Trophoblast cell (in vitro differentiated cells and primary cell): Measurements from ENCODE around the gene IRF2BP1.

Source experiments
- DNase-seq, 2 donors: peaks; one replicate each; pipeline ENCODE4 v3.0.0-alpha.2; 2016
- H2AFZ ChIP-seq: 2 replicates; pipeline ENCODE4 v1.6.1; 2013; ENCODE audit warnings: low read length, moderate library complexity, mild to moderate bottlenecking; ENCODE audit not compliant: insufficient read depth, poor library complexity
- H2AK5ac ChIP-seq: 2 replicates; pipeline ENCODE4 v1.6.1; 2013; ENCODE audit warnings: mild to moderate bottlenecking, low read length
- H2BK120ac ChIP-seq: 2 replicates; pipeline ENCODE4 v1.6.1; 2013; ENCODE audit warnings: low read length, mild to moderate bottlenecking, moderate library complexity; ENCODE audit not compliant: insufficient read depth, poor library complexity
- H2BK12ac ChIP-seq: 2 replicates; pipeline ENCODE4 v1.6.1; 2013; ENCODE audit warnings: mild to moderate bottlenecking, low read length, moderate library complexity
- H2BK5ac ChIP-seq: 2 replicates; pipeline ENCODE4 v1.6.1; 2013; ENCODE audit warnings: low read length, low read depth, moderate library complexity, mild to moderate bottlenecking; ENCODE audit not compliant: poor library complexity
- H3K14ac ChIP-seq: 2 replicates; pipeline ENCODE4 v1.6.1; 2013; ENCODE audit warnings: mild to moderate bottlenecking, low read length
- H3K18ac ChIP-seq: 2 replicates; pipeline ENCODE4 v1.6.1; 2013; ENCODE audit warnings: mild to moderate bottlenecking, low read length
- H3K23ac ChIP-seq: 2 replicates; pipeline ENCODE4 v1.6.1; 2013; ENCODE audit warnings: low read length
- H3K27ac ChIP-seq: 2 replicates; pipeline ENCODE4 v1.5.1; 2013; ENCODE audit warnings: low read depth, mild to moderate bottlenecking, inconsistent platforms, low read length, moderate library complexity
- H3K27me3 ChIP-seq: 2 replicates; pipeline ENCODE4 v1.6.1; 2013; ENCODE audit warnings: inconsistent platforms, mild to moderate bottlenecking, low read length, moderate library complexity; ENCODE audit not compliant: insufficient read depth
- H3K36me3 ChIP-seq, 2 experiments: 1 replicate in 1 of 2; 2 replicates in 1 of 2; pipeline ENCODE4 v1.6.1; 2013; ENCODE audit warnings: low read length in 2 of 2, mild to moderate bottlenecking in 2 of 2, moderate library complexity in 1 of 2; ENCODE audit not compliant: insufficient read depth in 2 of 2, control insufficient read depth in 1 of 2
- H3K4ac ChIP-seq: 2 replicates; pipeline ENCODE4 v1.6.1; 2013; ENCODE audit warnings: low read depth, mild to moderate bottlenecking, low read length, moderate library complexity
- H3K4me1 ChIP-seq, 2 experiments: 1 replicate in 1 of 2; 2 replicates in 1 of 2; pipeline ENCODE4 v1.6.1; 2013; ENCODE audit warnings: low read length in 2 of 2, mild to moderate bottlenecking in 2 of 2, moderate library complexity in 1 of 2; ENCODE audit not compliant: insufficient read depth in 2 of 2, control insufficient read depth in 1 of 2
- H3K4me2 ChIP-seq: 2 replicates; pipeline ENCODE4 v1.6.1; 2013; ENCODE audit warnings: inconsistent platforms, mild to moderate bottlenecking, low read length, moderate library complexity
- H3K4me3 ChIP-seq: 2 replicates; pipeline ENCODE4 v1.5.1; 2013; ENCODE audit warnings: mild to moderate bottlenecking, low read depth, low read length, inconsistent platforms
- H3K79me1 ChIP-seq: one replicate; pipeline ENCODE4 v1.6.1; 2013; ENCODE audit warnings: low read length
- H3K79me2 ChIP-seq: 2 replicates; pipeline ENCODE4 v1.6.1; 2013; ENCODE audit warnings: low read length, mild to moderate bottlenecking; ENCODE audit not compliant: control insufficient read depth, insufficient read depth, poor library complexity
- H3K9ac ChIP-seq: 2 replicates; pipeline ENCODE4 v1.6.1; 2013; ENCODE audit warnings: mild to moderate bottlenecking, low read length
- H3K9me3 ChIP-seq: 2 replicates; pipeline ENCODE4 v1.6.1; 2013; ENCODE audit warnings: low read depth, mild to moderate bottlenecking, control low read depth, inconsistent platforms, low read length; ENCODE audit not compliant: insufficient read depth
- H4K12ac ChIP-seq: 2 replicates; pipeline ENCODE4 v1.6.1; 2013; ENCODE audit warnings: low read depth, mild to moderate bottlenecking, low read length, moderate library complexity
- H4K8ac ChIP-seq: 2 replicates; pipeline ENCODE4 v1.6.1; 2013; ENCODE audit warnings: low read depth, mild to moderate bottlenecking, low read length, moderate library complexity
- H4K91ac ChIP-seq: one replicate; pipeline ENCODE4 v1.6.1; 2013; ENCODE audit warnings: low read depth, mild to moderate bottlenecking, low read length, moderate library complexity
- WGBS: extraction: QIAGEN DNeasy Blood & Tissue Kit; methylation state at CpG from one replicate; pipeline ENCODE4 v1.1.7; 2013; ENCODE audit warnings: missing lambda C conversion rate; ENCODE audit not compliant: insufficient read length, insufficient coverage; ENCODE audit errors: extremely low coverage; 5-methylcytosine and 5-hydroxymethylcytosine counted together

IRF2BP1 gene

GRCh38 chr19:45917421-45918091 lies 31.6 kb upstream of the IRF2BP1 start:
- Histone ChIP-seq H2AK5ac (no peak overlapping the region), H3K36me3 (no peaks in the 10 kb centered on the region), H3K79me1 (no peaks in the 10 kb centered on the region), H3K14ac (no peak overlapping the region), H4K8ac (no peak overlapping the region), H2BK5ac (no peak overlapping the region), H2AFZ (no peak overlapping the region), H3K27ac (no peak overlapping the region), H2BK120ac (no peak overlapping the region), H3K18ac (no peak overlapping the region), H3K79me2 (no peaks in the 10 kb centered on the region), H3K4ac (no peak overlapping the region), H3K4me2 (no peak overlapping the region), H3K4me3 (no peak overlapping the region), H4K12ac (no peak overlapping the region), H3K23ac (no peak overlapping the region), H3K9me3 (no peaks in the 10 kb centered on the region), H3K9ac (no peak overlapping the region), H2BK12ac (no peak overlapping the region), H3K4me1 (no peaks in the 10 kb centered on the region), H4K91ac (no peak overlapping the region), H3K27me3 (no peaks in the 10 kb centered on the region)
- no CpG with 5 or more reads among the region's 4 CpGs for WGBS
- DNase-seq = peak in 1 of 2 donors; percentile 51

GRCh38 chr19:45913874-45914830 lies 28.2 kb upstream of the IRF2BP1 start, which contains the start of gene NANOS2:
TSS of gene NANOS2 (minus strand) at chr19:45914778. CDS start at chr19:45914693, 85 bp downstream.
- H4K8ac ChIP-seq = no peak within 1 kb of the TSS
- no peak within 1 kb of the TSS for H3K23ac ChIP-seq
- no peak within 1 kb of the TSS for H3K9ac ChIP-seq
- H2AK5ac ChIP-seq = no peak within 1 kb of the TSS
- H3K18ac ChIP-seq = no peak within 1 kb of the TSS
- H3K9me3 ChIP-seq = no peaks in the 10 kb centered on the region
- H3K79me2 ChIP-seq = no peaks in the 10 kb centered on the region
- WGBS = no CpG with 5 or more reads among the region's 44 CpGs
- no peak within 1 kb of the TSS for H4K12ac ChIP-seq
- H3K14ac ChIP-seq = no peak within 1 kb of the TSS
- no peaks in the 10 kb centered on the region for H3K79me1 ChIP-seq
- H3K4me2 ChIP-seq = no peak within 1 kb of the TSS
- H3K27me3 ChIP-seq = no peaks in the 10 kb centered on the region
- H3K4me3 ChIP-seq = no peak within 1 kb of the TSS
- H2BK120ac ChIP-seq = no peak within 1 kb of the TSS
- H3K4me1 ChIP-seq = no peaks in the 10 kb centered on the region
- H4K91ac ChIP-seq = no peak within 1 kb of the TSS
- no peak within 1 kb of the TSS for H2AFZ ChIP-seq
- no peak within 1 kb of the TSS for H3K4ac ChIP-seq
- peak; percentile 27 to 63 for DNase-seq
- no peak within 1 kb of the TSS for H2BK12ac ChIP-seq
- H2BK5ac ChIP-seq = no peak within 1 kb of the TSS
- no peak within 1 kb of the TSS for H3K27ac ChIP-seq
- no peaks in the 10 kb centered on the region for H3K36me3 ChIP-seq

DNA sequence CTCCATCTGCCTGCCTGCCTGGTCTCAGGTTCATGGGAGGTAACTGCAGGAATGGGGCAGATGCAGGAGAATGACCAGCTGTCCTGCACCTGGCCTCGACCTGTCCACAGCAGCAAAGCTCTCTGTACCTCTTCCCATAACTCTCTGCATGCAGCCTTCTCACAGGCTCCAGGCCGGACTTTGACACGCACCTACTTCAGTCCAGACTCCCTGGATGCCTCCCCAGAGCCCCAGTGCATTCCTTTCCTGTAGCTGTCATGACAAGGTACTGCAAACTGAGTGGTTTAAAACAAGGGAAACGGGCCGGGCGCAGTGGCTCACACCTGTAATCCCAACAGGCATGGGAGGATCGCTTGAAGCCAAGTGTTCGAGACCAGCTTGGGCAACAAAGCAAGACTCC lies 25.4 kb upstream of the IRF2BP1 start:
- H3K23ac ChIP-seq = no peak overlapping the region
- H2BK12ac ChIP-seq = no peak overlapping the region
- no peak overlapping the region for H3K14ac ChIP-seq
- H3K9me3 ChIP-seq = no peaks in the 10 kb centered on the region
- no peak overlapping the region for H4K8ac ChIP-seq
- no peaks in the 10 kb centered on the region for H3K27me3 ChIP-seq
- H2BK120ac ChIP-seq = no peak overlapping the region
- no peaks in the 10 kb centered on the region for H3K36me3 ChIP-seq
- no peaks in the 10 kb centered on the region for H3K4me1 ChIP-seq
- H3K4me2 ChIP-seq = no peak overlapping the region
- H4K91ac ChIP-seq = no peak overlapping the region
- H2AK5ac ChIP-seq = no peak overlapping the region
- no peak overlapping the region for H2BK5ac ChIP-seq
- no peak overlapping the region for H3K27ac ChIP-seq
- DNase-seq = no peak
- H3K18ac ChIP-seq = no peak overlapping the region
- no peak overlapping the region for H3K4ac ChIP-seq
- H2AFZ ChIP-seq = no peak overlapping the region
- no peak overlapping the region for H4K12ac ChIP-seq
- H3K9ac ChIP-seq = no peak overlapping the region
- H3K79me1 ChIP-seq = no peaks in the 10 kb centered on the region
- H3K4me3 ChIP-seq = no peak overlapping the region
- no CpG with 5 or more reads among the region's 8 CpGs for WGBS
- H3K79me2 ChIP-seq = no peaks in the 10 kb centered on the region

DNA sequence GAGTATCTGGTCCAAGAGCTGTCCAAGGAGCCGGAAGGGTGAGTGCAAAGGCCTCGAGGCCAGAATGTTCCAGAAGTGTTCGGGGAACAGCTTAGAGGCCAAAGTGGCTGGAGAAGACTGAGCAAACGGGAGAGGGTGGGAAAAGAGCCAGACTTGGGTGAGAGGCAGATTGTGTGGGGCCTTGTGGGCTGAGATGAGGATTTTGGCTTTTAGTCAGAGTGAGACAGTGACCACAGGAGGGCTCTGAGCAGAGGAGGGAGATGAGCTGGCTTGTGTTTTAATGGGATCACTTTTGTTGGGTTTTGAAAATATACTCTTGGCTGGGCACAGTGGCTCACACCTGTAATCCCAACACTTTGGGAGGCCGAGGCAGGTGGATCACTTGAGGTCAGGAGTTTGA lies 23.0 kb upstream of the IRF2BP1 start:
- no peak overlapping the region for H2AK5ac ChIP-seq
- H2BK12ac ChIP-seq = no peak overlapping the region
- no peak overlapping the region for H2BK5ac ChIP-seq
- no peak overlapping the region for H3K18ac ChIP-seq
- no peak overlapping the region for H3K4me3 ChIP-seq
- H3K14ac ChIP-seq = no peak overlapping the region
- H3K23ac ChIP-seq = no peak overlapping the region
- no peaks in the 10 kb centered on the region for H3K27me3 ChIP-seq
- H4K91ac ChIP-seq = no peak overlapping the region
- H3K79me1 ChIP-seq = no peaks in the 10 kb centered on the region
- no peak overlapping the region for H2BK120ac ChIP-seq
- no peaks in the 10 kb centered on the region for H3K79me2 ChIP-seq
- DNase-seq = no peak
- H3K4me1 ChIP-seq = no peaks in the 10 kb centered on the region
- WGBS = no CpG with 5 or more reads among the region's 5 CpGs
- no peak overlapping the region for H4K12ac ChIP-seq
- no peaks in the 10 kb centered on the region for H3K9me3 ChIP-seq
- no peak overlapping the region for H3K9ac ChIP-seq
- no peak overlapping the region for H2AFZ ChIP-seq
- no peak overlapping the region for H3K4me2 ChIP-seq
- no peak overlapping the region for H3K4ac ChIP-seq
- H3K36me3 ChIP-seq = no peaks in the 10 kb centered on the region
- no peak overlapping the region for H3K27ac ChIP-seq
- H4K8ac ChIP-seq = no peak overlapping the region
